Myocyte (in vitro differentiated cells): Measurements from ENCODE around the gene SPG7. TPM values are rescaled to one million over a fixed set of nuclear protein-coding genes. Genes with fewer than 3 reads are reported as not detected.
A peak's percentile ranks its signal among the peaks of the same experiment; 100 is the strongest.
"Not testable (repeated sequence)": the region's sequence is repeated elsewhere in the genome, so short reads cannot be mapped to it uniquely, and the experiment has no call there.

Source experiments
- DNase-seq: peaks from one replicate; pipeline ENCODE4 v3.0.0-alpha.2; 2012; ENCODE audit warnings: low read depth
- polyA plus RNA-seq: library from polyadenylated mRNA; unstranded; fragments of >200 nt; gene quantifications from one replicate; pipeline ENCODE4 v1.2.1, GENCODE V29; 2012; ENCODE audit warnings: missing spikeins
- total RNA-seq: library from RNA; depleted of rRNA; stranded (reverse); fragments of >200 nt; gene quantifications from 2 replicates; pipeline ENCODE4 v1.2.3, GENCODE V29; 2014

Gene SPG7
- total RNA-seq, result 196 and 234 TPM in 2 replicates
- 82.4 TPM for polyA plus RNA-seq

- peak; percentile 86 for DNase-seq
Measured at GRCh38 chr16:89507834-89508590, at the start of gene SPG7. Gene SPG7, plus strand, starts transcription at chr16:89508403. Its CDS starts 15 bp downstream, at chr16:89508418.

- DNase-seq, result no peak
Measured at GRCh38 chr16:89458551-89458950, 49.7 kb upstream of the SPG7 start.

GRCh38 chr16:89458967-89459366 is 49.2 kb upstream of the SPG7 start:
- DNase-seq, result no peak

GRCh38 chr16:89460556-89460955 is 47.6 kb upstream of the SPG7 start:
- no peak for DNase-seq

- not testable (repeated sequence) for DNase-seq
Measured at GRCh38 chr16:89461890-89462289, 46.3 kb upstream of the SPG7 start.

- DNase-seq, result not testable (repeated sequence)
Measured at GRCh38 chr16:89462639-89463038, 45.6 kb upstream of the SPG7 start.

- DNase-seq, result not testable (repeated sequence)
Measured at GRCh38 chr16:89463312-89463711, 44.9 kb upstream of the SPG7 start.

GRCh38 chr16:89466920-89467319 is 41.3 kb upstream of the SPG7 start:
- DNase-seq, result no peak

- DNase-seq, result no peak
Measured at GRCh38 chr16:89467382-89467781, 40.8 kb upstream of the SPG7 start.

GRCh38 chr16:89472711-89473075 is 35.5 kb upstream of the SPG7 start:
- no peak for DNase-seq

GRCh38 chr16:89473136-89473712 is 35.0 kb upstream of the SPG7 start:
- peak; percentile 75 for DNase-seq

- DNase-seq, result no peak
Measured at GRCh38 chr16:89473791-89474414, 34.3 kb upstream of the SPG7 start.

- no peak for DNase-seq
Measured at GRCh38 chr16:89475144-89475543, 33.1 kb upstream of the SPG7 start.

GRCh38 chr16:89476379-89476778 is 31.8 kb upstream of the SPG7 start:
- DNase-seq, result no peak

- no peak for DNase-seq
Measured at GRCh38 chr16:89476811-89477261, 31.4 kb upstream of the SPG7 start.

- no peak for DNase-seq
Measured at GRCh38 chr16:89478576-89479221, 29.5 kb upstream of the SPG7 start.

- DNase-seq, result no peak
Measured at GRCh38 chr16:89481356-89481955, 26.7 kb upstream of the SPG7 start.

- no peak for DNase-seq
Measured at GRCh38 chr16:89482150-89482816, 25.9 kb upstream of the SPG7 start.

GRCh38 chr16:89482817-89483205 is 25.4 kb upstream of the SPG7 start:
- no peak for DNase-seq

GRCh38 chr16:89484041-89484501 is 24.1 kb upstream of the SPG7 start:
- DNase-seq, result no peak
